Inferior parietal cortex (tissue), 1 donor: ENCODE data around the gene DDX59.

Source experiments
- DNase-seq: peaks from one replicate; pipeline ENCODE4 v3.0.0-alpha.2; 2016; ENCODE audit errors: extremely low spot score

Gene DDX59

GRCh38 chr1:200671235-200671786 is 1.6 kb upstream of the DDX59 start:
- DNase-seq = no peak

- DNase-seq = peak; percentile 68
Measured at GRCh38 chr1:200670242-200671118, 773 bp upstream of the DDX59 start.

- DNase-seq = no peak
Measured at GRCh38 chr1:200668514-200669313, 993 bp downstream of the DDX59 start.

- no peak for DNase-seq
Measured at GRCh38 chr1:200666309-200666708, 3.4 kb downstream of the DDX59 start.

GRCh38 chr1:200665861-200666260 is 3.8 kb downstream of the DDX59 start:
- DNase-seq = no peak

- no peak for DNase-seq
Measured at GRCh38 chr1:200660719-200661118, 9.0 kb downstream of the DDX59 start.

GRCh38 chr1:200659269-200659668 is 10.4 kb downstream of the DDX59 start:
- DNase-seq = no peak

- DNase-seq = no peak
Measured at GRCh38 chr1:200658037-200658818, 11.5 kb downstream of the DDX59 start.

- DNase-seq = no peak
Measured at GRCh38 chr1:200654660-200655059, 15.0 kb downstream of the DDX59 start.

GRCh38 chr1:200653022-200653462 is 16.7 kb downstream of the DDX59 start:
- DNase-seq = no peak

- DNase-seq = no peak
Measured at GRCh38 chr1:200652378-200652777, 17.3 kb downstream of the DDX59 start.

- no peak for DNase-seq
Measured at GRCh38 chr1:200646515-200646914, 23.2 kb downstream of the DDX59 start.

- DNase-seq = no peak
Measured at GRCh38 chr1:200644021-200644420, 25.7 kb downstream of the DDX59 start.

- DNase-seq = no peak
Measured at GRCh38 chr1:200642481-200642880, 27.2 kb downstream of the DDX59 start.

GRCh38 chr1:200640963-200641401 is 28.7 kb downstream of the DDX59 start:
- no peak for DNase-seq

- no peak for DNase-seq
Measured at GRCh38 chr1:200640373-200640962, 29.2 kb downstream of the DDX59 start.

- DNase-seq = no peak
Measured at GRCh38 chr1:200638073-200638472, 31.6 kb downstream of the DDX59 start.

- no peak for DNase-seq
Measured at GRCh38 chr1:200636681-200637080, 33.0 kb downstream of the DDX59 start.

- DNase-seq = no peak
Measured at GRCh38 chr1:200634261-200635122, 35.2 kb downstream of the DDX59 start.

GRCh38 chr1:200631375-200631774 is 38.3 kb downstream of the DDX59 start:
- DNase-seq = no peak
